Cortex of kidney (tissue), 1 donor: Measurements from ENCODE around the gene BBS4.

Source experiments
- DNase-seq: peaks from one replicate; lab custom pipeline; 2025; lab: John Stamatoyannopoulos, UW

Gene BBS4

GRCh38 chr15:72764656-72765055 is 78.6 kb downstream of the BBS4 start:
- no peak for DNase-seq

- no peak for DNase-seq
These were observed 80.0 kb downstream of the BBS4 start for GRCh38 chr15:72766025-72766424.

GRCh38 chr15:72766780-72767179 is 80.8 kb downstream of the BBS4 start:
- no peak for DNase-seq

- no peak for DNase-seq
These were observed 84.8 kb downstream of the BBS4 start for GRCh38 chr15:72770673-72771328.

- DNase-seq, result no peak
These were observed 85.3 kb downstream of the BBS4 start for GRCh38 chr15:72771329-72771725.

GRCh38 chr15:72774696-72775383 is 88.8 kb downstream of the BBS4 start:
- DNase-seq, result no peak

- DNase-seq, result no peak
These were observed 92.8 kb downstream of the BBS4 start for GRCh38 chr15:72778796-72779195.

- no peak for DNase-seq
These were observed 95.6 kb downstream of the BBS4 start for GRCh38 chr15:72781631-72782030.

- no peak for DNase-seq
These were observed 96.4 kb downstream of the BBS4 start for GRCh38 chr15:72782274-72783003.

GRCh38 chr15:72783004-72783639 is 97.1 kb downstream of the BBS4 start:
- DNase-seq, result no peak

GRCh38 chr15:72783640-72784455 is 97.8 kb downstream of the BBS4 start, which contains the start of gene ADPGK:
Gene ADPGK, minus strand, starts transcription at chr15:72783758. Its CDS starts 67 bp downstream, at chr15:72783691.
- DNase-seq, result peak; percentile 55

- DNase-seq, result no peak
These were observed 98.5 kb downstream of the BBS4 start for GRCh38 chr15:72784456-72784876.

GRCh38 chr15:72785432-72785831 is 99.4 kb downstream of the BBS4 start:
- DNase-seq, result no peak

GRCh38 chr15:72785841-72786240 is 99.8 kb downstream of the BBS4 start:
- DNase-seq, result no peak

GRCh38 chr15:72786242-72786641 is 100.2 kb downstream of the BBS4 start:
- no peak for DNase-seq

GRCh38 chr15:72786676-72787345 is 100.8 kb downstream of the BBS4 start:
- no peak for DNase-seq

- no peak for DNase-seq
These were observed 101.5 kb downstream of the BBS4 start for GRCh38 chr15:72787526-72787925.
